Occipital lobe (tissue), 2 donors: ENCODE results near the gene VSIG10L. TPM values are rescaled to one million over a fixed set of nuclear protein-coding genes. Genes with fewer than 3 reads are reported as not detected.

Source experiments
- DNase-seq: peaks from one replicate; lab custom pipeline; 2025; lab: John Stamatoyannopoulos, UW
- total RNA-seq: library from RNA; depleted of rRNA; stranded (reverse); fragments of >200 nt; gene quantifications from one replicate; pipeline ENCODE4 v1.2.3, GENCODE V29; 2014

Gene VSIG10L
- total RNA-seq, 1 donor from 2014 or later, result 0.62 TPM

DNA sequence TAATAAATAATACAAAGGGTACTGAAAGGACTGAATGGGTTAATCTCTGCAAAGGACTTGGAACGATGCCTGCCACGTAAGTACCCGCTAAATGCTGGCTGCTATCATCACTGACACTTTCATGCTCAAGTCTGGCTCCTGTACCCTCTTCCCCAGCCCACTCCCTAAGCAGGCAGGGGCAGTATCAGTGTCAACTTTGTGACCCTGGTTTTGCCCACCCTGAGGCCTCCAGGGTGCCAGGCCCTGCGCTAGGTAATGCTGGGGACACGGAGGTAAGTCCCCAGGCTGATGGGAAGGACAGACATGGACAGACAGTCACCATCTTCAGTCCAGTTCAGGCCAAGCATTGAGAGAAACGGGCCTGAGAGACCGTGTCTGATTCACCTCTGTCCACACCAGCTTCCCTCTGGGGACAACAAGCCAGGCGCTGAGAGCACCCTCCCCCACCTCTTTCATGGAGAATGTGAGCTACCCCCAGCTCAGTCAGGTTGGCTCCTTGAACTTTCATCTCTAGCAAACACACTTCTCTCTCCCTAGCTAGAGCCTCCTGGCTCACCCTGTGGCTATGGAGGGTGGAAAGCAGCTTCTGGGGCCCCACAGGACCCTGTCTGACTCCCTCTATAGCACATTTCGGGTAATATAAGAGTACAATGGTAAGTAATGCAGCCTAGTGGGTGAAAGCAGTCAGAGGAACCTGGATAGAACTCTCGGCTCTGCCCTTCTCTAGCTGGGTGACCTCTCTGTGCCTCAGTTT lies 23.4 kb upstream of the VSIG10L start:
- no peak for DNase-seq

DNA sequence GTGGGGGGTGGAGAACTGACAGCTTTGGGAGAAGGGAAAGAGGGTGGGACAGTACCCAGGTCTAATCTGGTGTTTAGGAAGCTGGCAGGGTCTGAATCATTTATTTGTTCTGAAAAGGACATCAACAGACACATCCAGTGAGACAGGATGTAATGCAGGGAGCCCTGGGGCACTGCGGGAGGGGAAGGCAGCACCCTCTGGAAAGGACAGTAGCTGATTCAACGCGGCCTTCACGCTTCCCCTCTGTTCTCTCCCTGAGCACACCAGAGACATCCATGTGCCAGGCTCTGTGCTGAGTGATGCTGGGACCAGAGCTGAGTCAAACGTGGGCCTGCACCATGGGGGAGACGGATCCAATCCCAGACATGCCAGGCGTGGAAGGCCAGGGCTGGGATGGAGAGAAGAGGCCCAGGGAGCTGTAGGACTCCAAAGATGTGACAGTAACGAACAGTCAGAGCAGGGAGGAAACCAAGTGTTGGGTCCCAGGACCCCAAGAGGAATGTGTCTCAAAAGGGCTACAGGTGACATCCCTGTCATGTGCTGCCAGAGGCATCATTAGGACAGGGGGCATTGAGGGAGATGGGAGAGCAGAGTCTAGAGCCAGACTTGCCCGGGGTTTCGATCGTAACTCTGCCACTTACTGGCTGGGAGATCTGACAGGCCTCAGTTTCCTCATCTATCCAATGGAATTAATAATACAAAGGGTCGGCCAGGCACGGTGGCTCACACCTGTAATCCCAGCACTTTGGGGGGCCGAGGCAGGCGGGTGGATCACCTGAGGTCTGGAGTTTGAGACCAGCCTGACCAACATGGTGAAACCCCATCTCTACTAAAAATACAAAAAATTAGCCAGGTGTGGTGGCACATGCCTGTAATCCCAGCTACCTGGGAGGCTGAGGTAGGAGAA lies 22.5 kb upstream of the VSIG10L start:
- DNase-seq, result no peak

DNA sequence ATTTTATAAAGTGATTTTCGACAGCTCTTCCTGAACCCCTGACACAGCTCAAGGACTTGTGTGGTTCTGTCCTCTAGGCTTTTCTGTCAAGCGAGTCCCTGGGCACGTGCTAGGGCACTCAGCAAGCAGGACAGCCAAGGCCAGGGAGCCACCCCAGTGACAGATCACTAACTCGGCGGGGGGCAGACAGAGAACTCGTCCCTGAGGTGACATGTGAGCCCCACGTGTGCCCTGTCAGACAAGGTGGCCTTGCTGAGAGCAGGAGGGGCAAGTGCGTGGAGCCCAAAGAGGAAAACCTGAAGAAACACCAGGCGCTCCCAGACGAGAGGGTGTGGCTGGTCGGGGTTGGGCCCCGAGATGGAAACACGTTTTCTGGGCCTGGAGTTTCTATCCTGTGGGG lies 19.3 kb upstream of the VSIG10L start:
- no peak for DNase-seq

DNA sequence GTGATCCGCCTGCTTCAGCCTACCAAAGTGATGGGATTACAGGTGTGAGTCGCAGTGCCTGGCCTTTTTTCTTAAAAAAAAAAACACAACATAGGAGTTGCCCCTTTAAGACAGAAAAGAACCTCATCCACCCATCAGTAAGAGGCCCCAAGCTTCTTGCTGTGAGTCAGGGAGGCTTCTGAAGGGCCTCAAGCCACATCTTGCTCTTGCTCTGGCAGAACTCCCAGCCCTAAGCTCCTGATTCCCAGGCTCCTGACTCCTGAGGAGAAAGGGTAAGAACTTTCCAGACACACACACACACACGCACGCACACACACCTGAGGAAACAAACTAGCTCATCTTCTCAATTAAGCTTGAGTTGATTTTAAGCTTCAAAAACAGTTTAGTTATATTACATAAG lies 17.4 kb upstream of the VSIG10L start:
- DNase-seq, result no peak

DNA sequence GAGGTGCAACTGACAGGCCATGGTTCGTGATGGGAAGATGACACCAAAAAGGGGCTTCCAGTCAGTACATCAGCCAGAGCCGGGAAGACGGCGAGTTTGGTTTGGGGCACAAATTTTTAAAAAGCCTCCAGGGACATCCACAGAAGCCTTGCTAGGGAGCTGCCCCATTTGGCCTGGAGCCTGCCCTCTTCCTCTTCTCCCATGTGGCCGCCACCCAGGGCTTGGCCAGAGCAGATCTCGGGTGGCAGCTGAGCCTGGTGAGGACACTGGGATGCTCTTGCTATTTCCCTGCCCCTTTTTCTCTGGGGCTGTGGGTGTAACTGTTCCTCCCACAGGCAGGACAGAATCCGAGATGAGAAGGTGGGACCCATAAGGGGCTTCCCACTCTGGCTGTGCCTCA lies 16.0 kb upstream of the VSIG10L start:
- no peak for DNase-seq

DNA sequence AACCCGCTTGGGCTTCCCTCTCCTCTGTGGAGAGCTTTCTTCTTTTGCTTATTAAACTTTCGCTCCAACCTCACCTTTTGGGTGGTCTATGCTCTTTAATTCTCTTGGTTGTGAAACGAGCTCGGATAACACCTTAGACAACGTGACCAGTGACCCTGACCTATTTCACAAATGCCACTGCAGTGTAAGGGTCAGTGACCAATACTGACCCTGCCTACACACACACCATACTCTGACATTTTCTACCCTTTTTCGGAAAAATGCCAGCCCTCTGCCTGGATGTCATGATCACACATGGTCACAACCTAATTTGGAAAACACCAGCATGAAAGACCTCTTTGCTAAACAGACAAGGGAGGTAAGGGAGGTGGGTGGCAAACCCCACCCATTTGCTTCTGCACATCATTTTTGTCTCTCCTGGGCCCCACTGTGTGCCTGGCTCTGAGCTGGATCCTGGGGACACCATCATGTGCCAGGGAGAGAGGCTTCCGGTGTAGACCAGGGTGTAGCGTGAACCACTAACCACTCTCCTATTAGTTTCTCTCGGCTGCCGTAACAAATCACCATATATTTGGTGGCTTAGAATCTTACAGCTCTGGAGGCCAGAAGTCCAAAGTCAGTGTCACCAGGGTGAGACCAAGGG lies 14.3 kb upstream of the VSIG10L start:
- DNase-seq, result no peak

DNA sequence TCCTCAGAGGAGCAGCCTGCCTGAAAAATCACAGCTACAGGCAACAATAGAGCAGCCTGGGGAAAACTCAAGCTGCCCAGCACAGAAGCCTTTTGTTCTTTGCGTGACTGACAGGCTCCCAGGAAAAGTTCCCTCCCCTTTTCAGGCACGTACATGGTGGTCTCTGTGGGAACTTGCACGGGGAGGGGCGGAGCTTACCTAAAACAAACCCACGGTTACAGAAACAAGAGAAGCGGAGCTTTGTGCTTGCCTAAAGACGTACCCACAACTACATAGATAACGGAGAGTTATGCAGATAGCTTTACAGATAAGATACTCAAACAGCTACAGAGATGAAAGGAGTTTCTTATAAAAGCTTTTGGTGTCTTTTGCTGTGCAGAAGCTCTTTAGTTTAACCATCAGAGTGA lies 12.8 kb upstream of the VSIG10L start:
- peak; percentile 13 for DNase-seq

DNA sequence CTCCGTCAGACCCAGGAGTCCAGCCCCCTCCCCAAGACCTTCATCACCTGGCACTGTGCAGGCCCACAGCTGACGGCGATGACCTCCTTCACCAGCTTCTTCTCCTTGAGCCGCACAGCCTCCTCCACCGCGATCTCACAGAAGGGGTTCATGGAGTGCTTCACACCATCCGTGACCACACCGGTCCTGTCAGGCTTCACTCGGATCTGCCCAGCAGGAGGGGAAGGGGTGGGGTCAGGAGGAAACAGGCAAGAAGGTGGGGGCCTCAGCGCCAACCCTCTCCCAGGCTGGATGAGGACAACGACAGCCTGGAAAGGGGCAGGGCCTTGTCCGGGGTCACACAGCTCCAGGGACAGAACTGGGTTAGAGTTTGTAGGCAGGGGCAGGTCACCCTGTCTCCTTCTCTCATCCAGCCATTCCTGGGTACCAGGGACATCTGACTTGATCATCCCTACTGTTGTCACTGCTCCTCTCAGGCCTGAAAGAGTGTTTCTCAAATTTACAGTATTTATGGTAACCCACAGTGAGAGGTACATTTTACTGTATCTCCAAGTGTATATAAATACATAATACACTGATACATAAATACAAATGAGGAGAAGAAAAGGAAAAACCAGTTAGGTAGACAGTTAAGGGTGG lies 12.3 kb upstream of the VSIG10L start:
- DNase-seq, result no peak

DNA sequence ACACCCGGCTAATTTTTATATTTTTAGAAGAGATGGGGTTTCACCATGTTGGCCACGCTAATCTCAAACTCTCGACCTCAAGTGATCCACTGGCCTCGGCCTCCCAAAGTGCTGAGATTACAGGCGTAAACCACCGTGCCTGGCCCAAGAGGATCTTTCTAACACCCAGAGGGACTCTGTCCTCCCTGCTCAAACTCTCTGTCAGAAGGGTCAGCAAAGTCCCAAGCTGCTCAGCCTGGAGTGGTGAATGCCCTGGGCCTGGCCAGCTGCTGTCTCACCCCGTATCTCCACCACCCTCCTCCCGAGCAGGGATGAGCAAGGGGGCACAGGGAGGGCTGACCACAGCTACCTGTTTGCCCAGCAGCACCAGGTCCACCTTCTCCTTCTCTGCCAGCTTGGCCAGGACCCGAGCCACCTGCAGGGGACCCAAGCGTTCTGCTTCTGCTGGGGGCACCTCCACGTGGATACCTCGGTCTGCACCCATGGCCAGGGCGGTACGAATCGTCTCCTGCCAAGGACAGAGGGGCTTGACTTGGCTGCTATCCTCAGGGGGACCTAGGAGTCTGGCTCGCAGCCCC lies 10.9 kb upstream of the VSIG10L start:
- DNase-seq, result no peak

DNA sequence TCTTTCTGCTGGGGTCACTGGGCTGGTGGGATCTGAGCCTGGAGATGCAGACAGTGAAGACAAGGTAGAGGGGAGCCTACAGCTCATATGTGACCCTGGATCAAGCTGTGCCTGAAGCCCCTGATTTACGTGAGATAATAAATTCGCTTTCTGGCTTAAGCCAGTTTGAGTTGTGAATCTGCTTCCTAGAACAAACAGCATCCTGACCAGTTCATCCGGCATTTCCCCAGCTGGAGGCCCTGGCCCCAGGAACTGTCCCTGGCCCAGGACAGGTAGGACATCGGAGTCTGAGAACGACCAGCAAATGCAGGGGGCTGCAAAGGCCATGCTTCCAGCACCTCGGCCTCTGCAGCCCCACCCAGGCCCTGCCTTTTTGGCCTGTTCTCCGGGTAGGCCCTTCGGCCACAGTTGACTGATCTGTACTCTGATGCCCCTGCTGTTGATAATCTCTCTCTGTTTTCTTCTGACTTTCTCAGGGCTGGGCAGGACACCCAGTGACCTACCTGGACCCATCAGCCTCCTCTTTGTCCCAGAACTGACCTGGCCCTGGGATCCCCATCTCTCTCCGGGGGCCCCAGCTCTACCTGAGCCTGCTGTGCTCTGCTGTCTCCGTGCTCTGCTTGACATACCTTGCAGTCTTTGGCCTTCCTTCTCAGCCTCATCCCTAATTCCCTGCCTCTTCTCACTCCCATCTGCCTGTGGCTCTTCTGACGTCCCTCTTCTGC lies 9.5 kb upstream of the VSIG10L start:
- no peak for DNase-seq

DNA sequence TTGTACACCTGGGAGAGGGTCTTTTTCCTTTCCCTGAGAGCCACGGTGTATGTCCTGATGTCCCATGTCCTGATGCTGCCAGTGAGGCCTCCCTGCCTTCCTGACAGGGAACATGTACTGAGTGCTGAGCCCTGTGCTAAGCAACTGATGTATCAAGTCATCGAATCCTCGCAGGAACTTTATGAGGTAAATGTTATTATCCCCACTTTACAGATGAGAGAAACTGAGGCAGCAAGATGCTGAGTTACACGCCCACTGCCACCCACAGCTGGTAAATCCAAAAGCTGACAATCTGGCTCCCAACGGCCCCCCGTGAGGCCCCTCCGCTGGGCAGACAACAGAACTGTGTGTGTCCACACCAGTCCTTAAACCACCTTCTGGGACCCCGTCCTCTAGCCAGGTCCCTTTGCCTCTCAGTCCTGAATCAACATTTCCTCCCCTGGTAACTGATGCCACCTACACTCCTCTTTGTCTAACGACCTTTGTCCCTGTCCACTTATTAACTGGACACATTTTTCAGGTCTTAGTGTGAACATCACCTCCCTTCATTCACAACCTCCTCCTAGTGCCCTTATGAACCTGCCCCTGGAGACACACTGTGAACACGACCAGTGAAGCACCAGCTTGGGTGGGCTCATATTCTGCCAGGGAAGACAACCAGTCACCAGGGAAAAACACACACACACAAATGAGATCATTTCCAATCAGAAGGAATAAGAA lies 5.4 kb upstream of the VSIG10L start:
- DNase-seq, result no peak

DNA sequence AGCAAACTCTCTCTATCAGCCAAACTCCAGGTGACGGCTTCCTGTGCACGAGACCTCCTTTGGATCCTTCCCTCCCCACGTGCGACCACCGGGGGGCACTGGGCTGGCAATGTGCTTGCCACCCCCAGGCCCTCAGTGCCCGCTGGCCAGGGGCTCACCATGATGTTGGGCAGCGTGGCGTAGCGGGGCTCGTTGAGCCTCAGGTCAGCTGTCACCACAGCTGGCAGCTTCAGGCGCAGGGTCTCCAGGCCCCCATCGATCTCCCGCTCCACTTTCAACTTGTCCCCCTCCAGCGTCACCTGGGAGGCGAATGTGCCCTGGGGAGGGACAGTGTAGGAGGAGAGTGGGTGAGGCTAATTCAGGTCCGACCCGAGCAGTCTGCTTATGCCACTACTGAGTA lies 4.8 kb upstream of the VSIG10L start:
- no peak for DNase-seq

DNA sequence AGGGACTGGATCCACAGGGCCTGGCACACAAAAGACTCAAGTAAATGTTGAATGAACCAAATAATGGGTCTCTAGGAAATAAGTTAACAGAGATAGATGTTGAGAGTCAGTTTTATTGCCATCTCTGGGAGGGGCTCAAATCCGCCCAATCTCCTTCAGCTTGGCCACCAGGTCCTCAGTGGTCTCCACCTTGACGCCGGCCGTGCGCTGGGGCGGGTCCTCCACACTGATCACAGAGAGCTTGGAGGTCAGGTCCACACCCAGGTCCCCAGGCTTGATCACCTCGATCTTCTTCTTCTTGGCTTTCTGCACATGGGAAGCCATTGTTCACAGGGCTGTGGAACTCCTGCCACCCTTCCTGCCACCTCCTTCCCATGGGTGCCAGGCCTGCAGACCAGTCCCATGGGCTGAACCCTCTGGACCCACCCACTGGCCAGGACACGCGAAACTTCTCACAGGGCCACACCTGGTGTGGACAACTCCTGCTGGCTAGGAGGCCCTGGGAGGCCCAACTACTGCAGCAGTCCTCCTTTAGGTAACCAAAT lies 3.2 kb upstream of the VSIG10L start:
- DNase-seq, result no peak

DNA sequence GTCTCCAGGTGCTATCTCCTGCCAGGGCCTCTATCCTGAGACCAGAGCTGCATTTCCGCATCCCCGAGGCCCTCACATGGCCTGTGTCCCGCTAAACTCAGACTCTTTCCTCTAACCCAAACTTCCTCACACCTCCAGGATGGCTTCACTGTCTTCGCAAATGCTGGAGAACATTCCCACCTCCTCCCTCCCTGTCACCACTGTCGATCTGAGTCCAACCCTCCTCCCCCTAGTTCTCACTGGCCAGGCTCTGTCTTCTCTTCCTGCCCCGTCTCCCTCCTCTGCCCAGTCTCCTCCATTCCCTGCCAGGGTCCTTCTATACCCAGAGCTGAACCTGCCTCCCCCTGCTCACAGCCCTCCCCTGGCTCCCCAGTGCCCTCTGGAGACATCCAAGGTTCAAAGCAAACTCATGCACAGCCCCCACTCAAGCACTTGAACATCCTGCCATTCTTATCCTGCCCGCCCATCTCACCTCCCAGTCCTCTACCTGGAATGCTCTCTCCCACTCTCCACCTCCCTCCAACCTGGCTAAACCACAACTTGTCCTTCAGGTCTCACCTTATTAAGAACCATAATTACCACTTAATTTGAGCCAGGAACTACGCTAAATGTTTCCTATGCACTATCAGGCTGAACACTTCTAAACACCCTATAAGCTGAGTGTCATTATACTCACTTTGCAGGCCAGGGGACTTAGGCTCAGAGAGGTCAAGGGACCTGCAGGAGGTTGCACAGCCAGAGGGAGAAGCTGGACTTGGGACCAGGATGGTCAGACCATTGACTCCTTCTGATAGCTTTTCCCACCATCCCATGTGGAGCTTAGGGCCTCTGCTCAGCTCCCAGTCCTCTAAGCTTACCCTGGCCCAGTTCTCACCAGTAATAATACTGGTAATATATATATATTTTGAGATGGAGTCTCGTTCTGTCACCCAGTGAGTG lies 961 bp upstream of the VSIG10L start:
- no peak for DNase-seq

DNA sequence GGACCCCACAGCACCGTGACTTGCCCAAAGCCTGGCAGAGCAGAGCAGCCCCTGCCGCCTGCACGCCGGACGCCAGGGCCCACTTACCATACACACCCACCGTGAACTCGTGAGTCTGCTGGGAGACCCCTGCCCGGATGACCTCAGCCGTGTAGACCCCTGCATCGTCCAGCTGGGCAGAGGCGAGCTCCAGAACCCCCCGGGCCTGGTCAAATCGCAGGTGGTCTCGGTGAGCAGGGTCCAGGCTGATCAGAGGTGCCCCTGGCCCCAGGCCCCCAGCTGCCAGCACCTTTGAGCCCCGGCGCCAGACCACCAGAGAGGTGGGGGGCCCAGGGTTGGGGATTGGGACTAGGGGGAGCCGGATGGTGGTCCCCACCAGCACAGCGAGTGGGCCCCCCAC lies 873 bp downstream of the VSIG10L start:
- DNase-seq, result no peak

DNA sequence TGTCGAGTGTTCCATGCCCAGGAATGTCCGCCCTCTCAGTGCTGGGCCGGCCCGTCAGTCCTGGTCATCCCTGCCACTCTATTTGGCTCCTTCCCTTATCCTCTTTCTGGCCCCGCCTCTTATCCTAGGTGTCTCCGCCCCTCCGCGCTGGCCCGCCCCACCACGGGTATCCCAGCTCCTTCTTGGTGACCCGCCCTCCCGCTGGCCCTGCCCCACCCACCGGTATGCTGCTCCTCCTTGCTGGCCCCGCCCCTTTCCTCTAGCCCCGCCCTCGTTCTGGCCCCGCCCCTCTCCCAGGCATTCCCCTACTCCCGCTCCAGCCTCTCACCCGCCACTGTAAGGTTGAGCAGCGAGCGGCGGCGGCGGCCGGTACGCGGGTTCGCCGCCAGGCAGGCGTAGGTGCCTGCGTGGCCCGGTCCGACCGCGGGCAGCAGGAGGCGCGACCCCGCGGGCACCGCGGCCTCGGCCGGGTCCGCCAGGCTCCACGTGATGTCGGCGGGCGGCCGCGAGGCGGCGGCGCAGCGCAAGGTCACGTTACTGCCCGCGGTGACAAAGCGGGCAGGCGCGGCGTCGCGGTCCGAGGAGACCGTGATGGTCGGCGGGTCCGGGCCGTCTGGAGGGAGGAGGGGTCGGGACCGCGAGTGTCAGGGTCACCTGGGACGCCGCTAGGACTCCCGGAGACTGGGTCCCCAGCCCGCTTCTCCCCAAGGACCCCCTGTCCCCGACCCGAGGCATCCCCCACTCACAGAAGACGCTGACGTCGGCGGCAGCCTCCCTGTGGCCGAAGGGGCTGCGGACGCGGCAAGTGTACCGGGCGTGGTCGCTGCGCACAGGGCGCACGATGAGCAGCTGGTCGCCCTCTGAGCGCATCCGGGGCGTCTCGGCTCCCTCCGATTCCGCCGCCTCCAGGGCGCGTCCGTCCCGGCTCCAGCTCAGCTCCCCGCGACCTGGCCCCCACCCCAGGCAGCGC lies 2.0 kb downstream of the VSIG10L start:
- DNase-seq, result peak; percentile 90

DNA sequence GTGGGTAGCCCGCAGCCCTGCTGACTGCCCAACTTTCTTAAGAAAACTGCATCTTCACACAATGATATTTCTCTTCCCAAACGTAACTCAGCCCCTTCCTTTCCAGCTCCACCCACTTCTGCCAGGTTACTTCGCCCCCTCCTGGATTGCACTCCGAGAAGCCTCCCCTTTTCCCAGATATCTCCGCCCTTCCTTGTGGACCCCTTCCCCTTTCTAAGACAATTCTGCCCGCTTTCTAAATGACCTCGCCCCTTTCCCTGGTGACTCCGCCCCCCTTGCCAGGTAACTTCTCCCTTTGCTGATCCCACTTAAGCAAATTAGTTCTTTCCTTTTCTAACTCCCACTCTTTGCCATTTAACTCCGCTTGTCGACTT lies 2.6 kb downstream of the VSIG10L start:
- no peak for DNase-seq
